ENCODE data around the gene R3HDM2. TPM values are rescaled to one million over a fixed set of nuclear protein-coding genes. Genes with fewer than 3 reads are reported as not detected.

The R3HDM2 gene
- total and polyA plus RNA-seq, 2 of the 13 experiments (the other 11 are each of a cell fraction or from before 2014, with no cell fraction given) = 11.1 to 23.5 TPM

DNA sequence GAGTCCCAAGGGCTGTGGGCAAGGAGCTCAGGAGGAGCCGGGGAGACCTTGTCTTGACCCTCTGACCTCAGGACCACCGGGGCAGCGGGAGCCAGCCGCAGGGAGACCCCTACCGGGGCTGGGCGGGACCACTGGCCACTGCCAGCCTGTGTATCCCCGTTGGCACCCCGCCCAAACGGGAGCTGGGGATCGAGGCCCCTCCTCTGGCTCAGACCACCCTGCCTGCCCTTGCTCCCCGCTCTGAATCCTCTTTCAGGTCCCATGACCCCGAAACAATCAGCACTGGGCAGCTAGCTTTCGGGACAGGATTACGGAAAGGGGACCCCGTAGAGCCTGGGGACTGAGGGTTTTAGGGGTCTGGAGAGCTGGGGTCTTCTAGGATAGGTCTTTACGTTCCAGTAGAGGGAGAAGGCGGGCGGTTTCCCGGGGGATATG is 30.0 kb upstream of the R3HDM2 start:
- Histone ChIP-seq H3K36me3 (replicated peaks in 1 of 2; ENCODE audit: control insufficient read depth in 1 of 2, insufficient read depth in 2 of 2, low read length in 2 of 2) (no peaks in the 10 kb centered on the region), H3K79me2 (ENCODE audit: insufficient read depth, low read length) (peaks cover 10% of the 10 kb centered on the region), H4K20me1 (ENCODE audit: insufficient read depth, low read length) (no peaks in the 10 kb centered on the region), H3K4me2 (ENCODE audit: low read depth, low read length) (peak overlapping the region; percentile 99), H2AFZ (ENCODE audit: low read length) (no peak overlapping the region), H3K9me3 (ENCODE audit: low read length) (no peaks in the 10 kb centered on the region), H3K27me3 (ENCODE audit: control insufficient read depth in 1 of 2, insufficient read depth in 2 of 2, low read length in 2 of 2) (peaks cover 0 to 26% of the 10 kb centered on the region in 2 experiments; a peak in 2 of 5 replicates), H3K9ac (ENCODE audit: insufficient read depth, low read depth, low read length) (peak overlapping the region; percentile 34; the same call in 1 of the 2 replicates), H3K4me3 (replicated peaks in 1 of 3; ENCODE audit: insufficient read depth in 1 of 3, low read depth in 2 of 3, low read length in 3 of 3) (peak overlapping the region; percentile 53 to 94 (median 68)), H3K4me1 (ENCODE audit: insufficient read depth, low read length) (peaks cover 62% of the 10 kb centered on the region), H3K27ac (ENCODE audit: extremely low read length, insufficient read depth, low read length) (no peak overlapping the region)
- FAIRE-seq (no peak), DNase-seq (ENCODE audit: low spot score) (no peak), ATAC-seq (no peak)
- intact Hi-C loops (cut with micrococcal nuclease; ENCODE audit: unreplicated experiment) = no loop called here
- TF ChIP-seq SP5 (CRISPR knock-in tag; IDR thresholded peaks at IDR 0.05; ENCODE audit: borderline replicate concordance, low read depth) (no peak), SMC3 (IDR thresholded peaks at IDR 0.05; ENCODE audit: low read length) (no peak), EZH2 (conservative IDR thresholded peaks at IDR 0.05; ENCODE audit: low read depth, low read length) (0 out of 2 replicates have a peak, but pooled peaks have one; percentile 37), ZBTB7B (CRISPR knock-in tag; IDR thresholded peaks at IDR 0.05) (0 out of 2 replicates have a peak, but pooled peaks have one; percentile 39), ZNF737 (CRISPR knock-in tag; IDR thresholded peaks at IDR 0.05; ENCODE audit: borderline replicate concordance) (no peak), HDAC1 (CRISPR knock-in tag; IDR thresholded peaks at IDR 0.05) (no peak), SIX1 (CRISPR knock-in tag; IDR thresholded peaks at IDR 0.05; ENCODE audit: borderline replicate concordance) (no peak), ZBTB21 (CRISPR knock-in tag; IDR thresholded peaks at IDR 0.05) (no peak), ZFAT (CRISPR knock-in tag; conservative IDR thresholded peaks at IDR 0.05) (no peak), MAF1 (CRISPR knock-in tag; IDR thresholded peaks at IDR 0.05; ENCODE audit: borderline replicate concordance) (no peak), MTA1 (CRISPR knock-in tag; IDR thresholded peaks at IDR 0.05; ENCODE audit: borderline replicate concordance) (no peak), FOXC1 (CRISPR knock-in tag; IDR thresholded peaks at IDR 0.05; ENCODE audit: borderline replicate concordance) (no peak)
- TF ChIP-seq, protein P1, sequence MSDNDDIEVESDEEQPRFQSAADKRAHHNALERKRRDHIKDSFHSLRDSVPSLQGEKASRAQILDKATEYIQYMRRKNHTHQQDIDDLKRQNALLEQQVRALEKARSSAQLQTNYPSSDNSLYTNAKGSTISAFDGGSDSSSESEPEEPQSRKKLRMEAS (IDR thresholded peaks at IDR 0.05) = no peak
- in situ Hi-C loops (cut with HindIII; ENCODE audit: extremely low pct_ligation_motif_present, low pct_unique_long_range_greater_than_20kb) = no loop called here
- BruUV-seq (replicated peaks) = no TSS peak
- WGBS (ENCODE audit: low lambda C conversion rate) = 5% methylated on average over 7 of the region's 19 CpGs
- ChIA-PET POLR2A (interaction anchor here (0.6 to 1.0 kb wide), 2 partner anchors 21 to 60 kb away, joined by 3 to 5 read pairs; no protein-coding TSS in a partner anchor), CTCF (ENCODE audit: low intra/inter-chr PET ratio, low total read pairs) (interaction anchor here (0.5 kb wide), 1 partner anchor 180 kb away, joined by 3 read pairs; no protein-coding TSS in a partner anchor)
